A673 (cell line): Measurements from ENCODE around the gene CLDN24. TPM values are rescaled to one million over a fixed set of nuclear protein-coding genes. Genes with fewer than 3 reads are reported as not detected.

Source experiments
- BruUV-seq: library from RNA; stranded (reverse); fragments of 400-500 nt; replicated peaks from 2 replicates; lab custom pipeline; 2021; lab: Mats Ljungman, UMichigan
- CTCF ChIA-PET: fragments of 300-600 bp; sonication (Branson Sonifier 250); formaldehyde crosslinking; loops from one replicate; lab custom pipeline; 2022; ENCODE audit warnings: antibody characterized with exemption; lab: Charles Lee
- POLR2A ChIA-PET: fragments of 300-600 bp; sonication (Branson Sonifier 250); formaldehyde crosslinking; loops from one replicate; lab custom pipeline; 2022; ENCODE audit warnings: antibody characterized with exemption; ENCODE audit not compliant: low non-redundant PET; lab: Charles Lee
- DNase-seq: peaks from one replicate; pipeline ENCODE4 v3.0.0-alpha.2; 2015; ENCODE audit warnings: low spot score
- H3K27ac ChIP-seq: fragments of 200-600 bp; sonication (generic); 2 replicates; pipeline ENCODE4 v1.5.1; 2016; ENCODE audit warnings: mixed run types, low read depth, mild to moderate bottlenecking, mixed read lengths, antibody characterized with exemption, low read length; ENCODE audit not compliant: poor library complexity, severe bottlenecking
- H3K27me3 ChIP-seq: fragments of 200-600 bp; sonication (generic); replicated peaks from 2 replicates; pipeline ENCODE4 v1.6.1; 2017; ENCODE audit warnings: mixed run types, low read depth, mild to moderate bottlenecking, mixed read lengths, antibody characterized with exemption, low read length; ENCODE audit not compliant: insufficient read depth, poor library complexity
- H3K36me3 ChIP-seq: fragments of 200-600 bp; sonication (generic); 2 replicates; pipeline ENCODE4 v1.6.1; 2016; ENCODE audit warnings: mixed run types, mild to moderate bottlenecking, mixed read lengths, antibody characterized with exemption, low read length; ENCODE audit not compliant: insufficient read depth, poor library complexity, severe bottlenecking
- H3K4me1 ChIP-seq: fragments of 200-600 bp; sonication (generic); 2 replicates; pipeline ENCODE4 v1.6.1; 2017; ENCODE audit warnings: mixed run types, mild to moderate bottlenecking, mixed read lengths, antibody characterized with exemption, low read length; ENCODE audit not compliant: insufficient read depth, poor library complexity, severe bottlenecking
- H3K4me3 ChIP-seq: fragments of 200-600 bp; sonication (generic); 2 replicates; pipeline ENCODE4 v1.5.1; 2016; ENCODE audit warnings: low read depth, mixed run types, mild to moderate bottlenecking, mixed read lengths, low read length; ENCODE audit not compliant: poor library complexity, severe bottlenecking
- H3K9me3 ChIP-seq: fragments of 200-600 bp; sonication (generic); 2 replicates; pipeline ENCODE4 v1.6.1; 2016; ENCODE audit warnings: mixed run types, low read depth, mild to moderate bottlenecking, mixed read lengths, antibody characterized with exemption, low read length; ENCODE audit not compliant: poor library complexity, severe bottlenecking
- CTCF ChIP-seq: fragments of 300-800, 200-600 bp; sonication (generic); conservative IDR thresholded peaks from 2 replicates; pipeline ENCODE4 v1.5.1; 2017; ENCODE audit warnings: low read depth, mild to moderate bottlenecking, antibody characterized with exemption, low read length, moderate library complexity, mixed read lengths
- EZH2 ChIP-seq: fragments of 200-600 bp; sonication (generic); IDR thresholded peaks from 2 replicates; pipeline ENCODE4 v1.6.1; 2017; ENCODE audit warnings: borderline replicate concordance, low read depth, mild to moderate bottlenecking, mixed read lengths, antibody characterized with exemption, low read length; ENCODE audit not compliant: poor library complexity, severe bottlenecking
- intact Hi-C: fragments of 100-400 bp; cut with micrococcal nuclease; formaldehyde crosslinking; loops from one replicate; pipeline ENCODE4 v1.10.0; 2022; ENCODE audit not compliant: unreplicated experiment
- total RNA-seq: library from RNA; stranded (reverse); gene quantifications from 2 replicates; pipeline ENCODE4 v1.2.3, GENCODE V29; 2021

Gene CLDN24
- total RNA-seq, 1 experiment from 2014 or later = not detected

GRCh38 chr4:183366206-183366835 lies 44.1 kb upstream of the CLDN24 start:
- no peak overlapping the region for H3K27ac ChIP-seq
- ChIA-PET POLR2A (no interaction called here), CTCF (no interaction called here)
- intact Hi-C loops = no loop called here
- DNase-seq = no peak
- H3K4me3 ChIP-seq = no peak overlapping the region
- H3K27me3 ChIP-seq = no peaks in the 10 kb centered on the region
- peaks cover 19% of the 10 kb centered on the region for H3K4me1 ChIP-seq
- no peaks in the 10 kb centered on the region for H3K36me3 ChIP-seq
- BruUV-seq = no TSS peak
- TF ChIP-seq EZH2 (no peak), CTCF (no peak)
- no peaks in the 10 kb centered on the region for H3K9me3 ChIP-seq

- intact Hi-C loops = no loop called here
- Histone ChIP-seq H3K4me1 (peaks cover 19% of the 10 kb centered on the region), H3K27ac (no peak overlapping the region), H3K9me3 (no peaks in the 10 kb centered on the region), H3K36me3 (no peaks in the 10 kb centered on the region), H3K4me3 (no peak overlapping the region), H3K27me3 (no peaks in the 10 kb centered on the region)
- CTCF ChIA-PET = no interaction called here
- BruUV-seq = no TSS peak
- POLR2A ChIA-PET = no interaction called here
- DNase-seq = no peak
- TF ChIP-seq EZH2 (no peak), CTCF (no peak)
These were observed 41.8 kb upstream of the CLDN24 start for GRCh38 chr4:183364025-183364424.

DNA sequence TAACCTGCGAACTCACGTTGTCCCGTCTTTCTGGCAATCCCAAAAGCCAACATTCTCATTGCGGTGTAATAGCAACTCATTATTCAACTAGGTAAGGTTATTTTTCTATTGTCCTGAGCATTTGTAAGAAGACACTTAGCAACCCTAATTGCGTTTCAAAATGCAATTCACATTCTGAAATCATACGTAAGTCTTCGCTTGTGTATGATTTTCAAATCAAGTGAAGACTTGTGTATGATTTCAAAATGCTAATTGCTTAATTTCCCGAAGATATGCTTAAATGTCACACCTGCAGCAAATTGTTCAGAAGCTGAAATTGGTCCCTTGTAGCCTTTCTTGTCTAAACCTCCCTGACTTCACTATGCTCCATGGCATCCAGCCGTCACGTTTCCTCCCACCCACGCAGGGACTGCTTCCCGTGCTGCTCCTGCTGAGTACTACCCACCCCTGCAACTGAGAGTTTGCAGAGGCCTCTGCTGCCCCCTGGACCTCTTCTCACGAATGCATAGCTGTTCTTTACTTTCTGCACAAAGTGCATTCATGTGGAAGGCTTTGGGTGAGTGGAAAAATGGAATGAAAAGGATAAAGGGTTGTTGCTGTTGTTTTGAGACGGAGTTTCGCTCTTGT lies 40.8 kb upstream of the CLDN24 start:
- no TSS peak for BruUV-seq
- H3K27ac ChIP-seq = no peak overlapping the region
- TF ChIP-seq EZH2 (no peak), CTCF (peak; percentile 74)
- no peaks in the 10 kb centered on the region for H3K27me3 ChIP-seq
- H3K36me3 ChIP-seq = no peaks in the 10 kb centered on the region
- H3K4me3 ChIP-seq = no peak overlapping the region
- H3K9me3 ChIP-seq = no peaks in the 10 kb centered on the region
- intact Hi-C loops = no loop called here
- POLR2A ChIA-PET = interaction anchor here (0.5 to 0.6 kb wide), 2 partner anchors 27 to 996 kb away, joined by 3 read pairs; no protein-coding TSS in a partner anchor
- peaks cover 19% of the 10 kb centered on the region for H3K4me1 ChIP-seq
- CTCF ChIA-PET = interaction anchor here (0.6 to 1.1 kb wide), 3 partner anchors 44 to 1185 kb away, joined by 3 to 6 read pairs (median 6); no protein-coding TSS in a partner anchor
- peak; percentile 91 for DNase-seq
